ENCODE measurements around the gene CPED1. TPM values are rescaled to one million over a fixed set of nuclear protein-coding genes. Genes with fewer than 3 reads are reported as not detected.
A peak's percentile ranks its signal among the peaks of the same experiment; 100 is the strongest.

Gene CPED1
- total RNA-seq, 3 donors from 2014 or later (not counting 1 experiment from before 2014, with no cell fraction given) = 0.50 to 1.3 (median 0.96) TPM

- no peak overlapping the region for H3K27ac ChIP-seq (ENCODE audit: low read length)
- H3K27me3 ChIP-seq (ENCODE audit: control insufficient read depth, insufficient read depth, low read length) = no peaks in the 10 kb centered on the region
- H3K4me1 Mint-ChIP-seq = no peaks in the 10 kb centered on the region
- H3K9me3 ChIP-seq (ENCODE audit: control insufficient read depth, insufficient read depth, low read length) = no peaks in the 10 kb centered on the region
- H3K27me3 Mint-ChIP-seq (ENCODE audit: low read depth in 2 of 2) = peaks cover 0 to 12% of the 10 kb centered on the region in 2 donors
- WGBS (ENCODE audit: insufficient coverage) = no CpG with 5 or more reads among the region's 2 CpGs
- H3K4me1 ChIP-seq (ENCODE audit: control insufficient read depth, insufficient read depth, low read length) = no peaks in the 10 kb centered on the region
- DNase-seq (no peak), ATAC-seq (peak in 1 of 3 donors; percentile 46)
- no peak overlapping the region for H3K4me3 ChIP-seq (ENCODE audit: low read length)
- no peak overlapping the region for H3K4me3 Mint-ChIP-seq
- intact Hi-C loops (cut with micrococcal nuclease) = no loop called here
- H3K27ac Mint-ChIP-seq = no peak overlapping the region
- no peaks in the 10 kb centered on the region for H3K36me3 ChIP-seq (ENCODE audit: control insufficient read depth, insufficient read depth, low read length)
- TF ChIP-seq, protein P1, sequence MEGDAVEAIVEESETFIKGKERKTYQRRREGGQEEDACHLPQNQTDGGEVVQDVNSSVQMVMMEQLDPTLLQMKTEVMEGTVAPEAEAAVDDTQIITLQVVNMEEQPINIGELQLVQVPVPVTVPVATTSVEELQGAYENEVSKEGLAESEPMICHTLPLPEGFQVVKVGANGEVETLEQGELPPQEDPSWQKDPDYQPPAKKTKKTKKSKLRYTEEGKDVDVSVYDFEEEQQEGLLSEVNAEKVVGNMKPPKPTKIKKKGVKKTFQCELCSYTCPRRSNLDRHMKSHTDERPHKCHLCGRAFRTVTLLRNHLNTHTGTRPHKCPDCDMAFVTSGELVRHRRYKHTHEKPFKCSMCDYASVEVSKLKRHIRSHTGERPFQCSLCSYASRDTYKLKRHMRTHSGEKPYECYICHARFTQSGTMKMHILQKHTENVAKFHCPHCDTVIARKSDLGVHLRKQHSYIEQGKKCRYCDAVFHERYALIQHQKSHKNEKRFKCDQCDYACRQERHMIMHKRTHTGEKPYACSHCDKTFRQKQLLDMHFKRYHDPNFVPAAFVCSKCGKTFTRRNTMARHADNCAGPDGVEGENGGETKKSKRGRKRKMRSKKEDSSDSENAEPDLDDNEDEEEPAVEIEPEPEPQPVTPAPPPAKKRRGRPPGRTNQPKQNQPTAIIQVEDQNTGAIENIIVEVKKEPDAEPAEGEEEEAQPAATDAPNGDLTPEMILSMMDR (IDR thresholded peaks at IDR 0.05) = no peak
- no peaks in the 10 kb centered on the region for H3K36me3 Mint-ChIP-seq
- no peaks in the 10 kb centered on the region for H3K9me3 Mint-ChIP-seq
These were observed 58.5 kb downstream of the CPED1 start for GRCh38 chr7:121046893-121047468.

DNA sequence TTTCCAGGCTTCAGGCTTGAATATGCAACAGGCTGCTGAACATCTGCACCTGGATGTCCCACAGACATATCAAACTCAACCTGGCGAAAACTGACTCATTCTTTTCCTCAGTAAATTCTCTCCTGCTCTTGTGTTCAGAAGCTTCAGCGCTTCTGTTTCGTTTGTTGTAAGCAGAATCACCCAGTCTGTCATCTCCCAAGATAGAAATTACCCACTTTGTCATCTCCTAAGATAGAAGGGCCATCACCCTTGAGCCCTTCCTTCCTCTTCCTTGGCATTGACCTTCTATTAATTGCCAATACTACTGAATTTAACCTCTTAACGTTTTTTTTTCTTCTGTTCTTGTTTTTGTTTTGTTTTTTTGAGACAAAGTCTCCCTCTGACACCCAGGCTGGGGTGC is 59.7 kb downstream of the CPED1 start:
- 61% methylated on average over 4 of the region's 4 CpGs for WGBS (ENCODE audit: insufficient coverage)
- Histone ChIP-seq H3K27me3 (ENCODE audit: control insufficient read depth, insufficient read depth, low read length) (no peaks in the 10 kb centered on the region), H3K4me3 (ENCODE audit: low read length) (no peak overlapping the region), H3K4me1 (ENCODE audit: control insufficient read depth, insufficient read depth, low read length) (no peaks in the 10 kb centered on the region), H3K27ac (ENCODE audit: low read length) (no peak overlapping the region), H3K9me3 (ENCODE audit: control insufficient read depth, insufficient read depth, low read length) (no peaks in the 10 kb centered on the region), H3K36me3 (ENCODE audit: control insufficient read depth, insufficient read depth, low read length) (no peaks in the 10 kb centered on the region)
- DNase-seq (no peak), ATAC-seq (no peak)
- intact Hi-C loops (cut with micrococcal nuclease) = no loop called here
- Mint-ChIP-seq H3K27ac (no peak overlapping the region), H3K9me3 (no peaks in the 10 kb centered on the region), H3K27me3 (ENCODE audit: low read depth in 2 of 2) (peaks cover 0 to 12% of the 10 kb centered on the region in 2 donors), H3K4me1 (no peaks in the 10 kb centered on the region), H3K36me3 (no peaks in the 10 kb centered on the region), H3K4me3 (no peak overlapping the region)
- TF ChIP-seq, protein P1 (IDR thresholded peaks at IDR 0.05) = no peak

- peaks cover 0 to 10% of the 10 kb centered on the region in 2 donors for H3K27me3 Mint-ChIP-seq (ENCODE audit: low read depth in 2 of 2)
- Histone ChIP-seq H3K27me3 (ENCODE audit: control insufficient read depth, insufficient read depth, low read length) (no peaks in the 10 kb centered on the region), H3K9me3 (ENCODE audit: control insufficient read depth, insufficient read depth, low read length) (no peaks in the 10 kb centered on the region), H3K4me3 (ENCODE audit: low read length) (no peak overlapping the region), H3K27ac (ENCODE audit: low read length) (no peak overlapping the region), H3K4me1 (ENCODE audit: control insufficient read depth, insufficient read depth, low read length) (no peaks in the 10 kb centered on the region), H3K36me3 (ENCODE audit: control insufficient read depth, insufficient read depth, low read length) (no peaks in the 10 kb centered on the region)
- H3K36me3 Mint-ChIP-seq = no peaks in the 10 kb centered on the region
- H3K9me3 Mint-ChIP-seq = no peaks in the 10 kb centered on the region
- H3K4me3 Mint-ChIP-seq = no peak overlapping the region
- DNase-seq (no peak), ATAC-seq (no peak)
- WGBS (ENCODE audit: insufficient coverage) = 74% methylated on average over 3 of the region's 3 CpGs
- no peak overlapping the region for H3K27ac Mint-ChIP-seq
- TF ChIP-seq, protein P1 (IDR thresholded peaks at IDR 0.05) = no peak
- intact Hi-C loops (cut with micrococcal nuclease) = no loop called here
- H3K4me1 Mint-ChIP-seq = no peaks in the 10 kb centered on the region
These were observed 60.7 kb downstream of the CPED1 start for GRCh38 chr7:121049028-121049791.

All from natural killer cell (primary cell).